NCI-H526 (cell line): ENCODE results near the gene NCAM1.

ENCODE experiments used
- DNase-seq, 2 experiments: peaks; one replicate each; lab custom pipeline; 2025; lab: John Stamatoyannopoulos, UW

The NCAM1 gene

DNA sequence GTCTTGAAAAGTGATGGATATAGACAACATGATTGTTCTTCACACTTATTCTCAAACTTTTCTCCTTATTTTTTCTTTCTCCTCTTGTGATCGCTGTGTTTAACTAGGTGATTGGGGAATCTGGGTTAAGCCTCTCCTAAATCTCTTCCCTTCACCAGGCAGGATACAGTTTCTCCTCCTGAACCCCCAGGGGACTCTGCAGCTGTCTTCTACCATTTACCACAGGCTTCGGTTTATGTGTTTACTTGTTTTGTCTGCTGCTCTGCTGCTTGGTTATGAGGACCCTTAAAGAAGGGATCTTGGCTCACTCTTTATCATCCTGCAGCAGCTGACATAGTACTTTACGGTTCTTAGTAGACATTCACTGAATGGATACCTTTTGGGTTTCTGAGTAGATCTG lies 124.2 kb downstream of the NCAM1 start:
- DNase-seq: no peak

DNA sequence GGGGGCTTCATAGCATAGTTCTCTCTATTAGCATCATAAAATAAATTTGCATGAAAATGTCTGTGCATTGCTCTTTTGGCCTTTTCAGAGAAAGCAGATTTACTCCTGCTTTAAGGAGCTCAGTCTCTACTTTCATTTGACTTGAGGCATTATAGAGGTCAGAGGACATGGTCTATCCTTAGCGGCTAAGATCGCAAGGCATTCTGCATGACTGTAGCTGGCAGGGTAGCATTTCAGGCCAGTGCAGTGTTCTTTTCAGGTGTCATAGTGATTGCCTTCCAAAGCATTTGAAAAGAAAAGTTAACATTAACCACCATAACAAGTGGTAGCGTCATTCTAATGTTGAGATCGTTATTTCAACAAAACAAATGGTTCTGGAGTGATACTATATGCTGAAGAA lies 126.5 kb downstream of the NCAM1 start:
- DNase-seq: no peak

DNA sequence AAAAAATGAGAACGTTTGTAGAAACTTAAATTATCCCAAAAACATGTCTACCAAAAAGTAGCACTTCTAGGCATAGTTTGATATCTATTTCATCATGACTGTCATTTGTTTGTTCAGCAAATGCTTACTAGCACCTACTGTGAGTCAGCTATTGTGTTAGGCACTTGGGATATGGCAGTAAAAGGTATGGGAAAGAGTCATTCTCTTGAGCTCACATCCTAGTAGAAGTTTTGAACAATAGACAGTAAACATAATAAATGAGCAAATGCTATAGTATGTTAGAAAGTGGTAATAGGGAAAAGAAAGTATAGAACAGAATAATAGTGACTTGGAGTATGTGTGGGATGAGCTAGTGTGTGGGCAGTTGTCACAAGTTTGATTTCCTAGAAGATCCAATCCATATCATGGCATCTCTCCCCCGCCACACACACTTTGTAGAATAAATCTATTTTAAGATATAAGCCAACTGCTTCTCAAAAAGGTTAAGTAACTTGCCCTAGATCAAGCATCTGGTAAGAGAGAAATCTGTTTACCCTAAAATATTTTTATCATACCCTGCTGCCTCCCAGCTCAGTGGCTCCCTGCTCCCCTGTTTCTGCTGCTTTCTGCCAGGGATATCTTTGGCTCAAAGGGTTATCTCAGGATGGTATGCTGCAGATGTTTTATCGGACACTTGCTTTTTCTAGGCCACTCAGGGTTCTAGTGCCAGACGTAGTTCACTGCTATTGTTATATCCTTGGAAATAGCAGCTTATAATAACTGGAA lies 129.7 kb downstream of the NCAM1 start:
- DNase-seq: no peak

DNA sequence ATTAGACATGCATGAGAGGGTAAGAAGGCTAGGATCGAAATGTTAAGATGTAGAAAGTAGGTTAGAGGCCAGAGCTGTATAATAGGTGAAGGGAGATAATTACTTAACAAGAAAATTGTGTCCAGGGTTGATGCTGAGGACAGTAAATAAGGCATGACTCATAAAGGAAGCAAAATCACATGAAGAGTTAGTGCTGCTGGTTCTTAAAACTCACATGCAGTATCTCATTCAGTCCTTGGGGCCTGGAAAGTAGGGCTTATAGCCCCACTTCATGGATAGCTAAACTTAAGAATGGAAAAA lies 130.2 kb downstream of the NCAM1 start:
- no peak for DNase-seq

DNA sequence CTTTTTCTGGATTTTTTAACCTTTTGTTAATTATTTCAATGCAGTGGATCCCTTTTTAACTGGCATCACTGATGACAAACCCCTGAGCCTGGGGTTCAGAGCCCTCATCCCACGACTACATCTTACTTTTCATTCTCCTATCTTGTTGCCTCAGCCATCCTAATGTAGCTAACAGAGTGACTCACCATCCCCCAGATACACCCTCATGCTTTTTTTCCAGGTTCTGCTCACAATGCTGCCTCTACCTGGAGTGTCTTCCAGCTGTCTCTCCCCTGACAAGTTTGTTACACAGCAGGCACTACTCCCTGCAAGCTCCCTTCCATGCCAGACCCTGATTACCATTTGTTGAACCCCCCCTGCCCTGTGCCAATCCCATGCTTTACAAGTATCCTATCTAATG lies 135.4 kb downstream of the NCAM1 start:
- no peak for DNase-seq

DNA sequence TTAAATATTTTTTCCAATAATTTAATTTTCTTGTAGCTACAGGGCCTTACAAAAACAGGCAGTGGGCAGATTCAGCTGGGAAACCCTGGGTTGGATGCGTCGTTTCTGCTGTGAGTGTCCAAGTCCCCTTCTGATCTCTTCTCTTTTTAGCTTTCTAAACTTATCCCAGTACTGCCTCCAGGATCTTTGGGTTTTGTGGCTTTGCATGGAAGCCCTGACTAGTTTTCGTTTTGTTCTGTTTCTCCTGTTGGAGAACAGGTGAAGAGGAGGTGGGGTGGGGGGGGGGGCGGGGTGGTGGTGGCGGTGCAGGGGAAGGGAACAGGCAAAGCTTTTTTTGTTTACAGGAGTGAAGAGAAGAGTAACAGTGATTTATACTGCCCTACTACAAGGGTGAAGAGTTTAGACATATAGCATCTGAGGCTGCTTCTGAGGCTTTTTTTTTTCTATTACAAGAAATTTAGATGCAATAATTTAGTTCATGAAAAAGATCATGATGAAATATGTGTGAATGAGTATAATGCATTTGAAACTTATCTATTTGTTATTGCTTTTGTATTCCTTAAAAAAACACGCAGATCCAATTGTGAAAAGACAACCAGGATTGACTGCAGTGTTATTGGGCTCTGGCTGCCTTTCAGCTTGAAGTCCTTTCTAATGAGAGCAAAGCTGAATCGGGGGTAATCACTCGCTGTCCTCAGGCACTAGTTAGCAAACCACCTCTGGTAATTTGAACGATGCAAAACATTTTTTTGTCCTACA lies 142.9 kb downstream of the NCAM1 start:
- peak; percentile 95 to 96 for DNase-seq

DNA sequence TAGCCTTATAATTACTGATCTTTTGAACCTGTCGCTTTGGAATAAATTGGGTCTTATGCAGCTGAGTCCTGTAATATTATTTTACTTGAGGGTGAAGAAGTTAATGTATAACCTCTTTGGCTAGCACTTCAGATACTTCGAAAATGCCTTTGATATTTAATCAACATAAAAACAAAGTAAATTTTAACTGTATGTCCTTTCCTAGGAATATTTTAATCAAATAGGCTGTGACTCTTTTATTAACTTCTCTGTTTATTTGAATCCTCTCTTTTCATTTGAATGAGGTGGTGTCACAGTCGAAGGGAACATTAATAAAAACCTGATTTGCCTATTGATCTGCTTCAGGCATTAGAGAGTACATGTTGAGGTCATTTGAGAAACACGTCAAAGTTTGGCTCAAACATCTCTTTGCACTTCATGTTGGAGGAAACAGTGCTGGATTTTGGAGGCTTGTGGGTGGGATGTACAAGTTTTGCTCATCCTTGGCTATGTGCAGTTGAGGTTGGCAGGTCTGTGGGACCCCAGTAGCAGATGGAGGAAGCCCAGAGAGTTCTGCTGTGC lies 143.6 kb downstream of the NCAM1 start:
- DNase-seq: peak; percentile 93 to 96

DNA sequence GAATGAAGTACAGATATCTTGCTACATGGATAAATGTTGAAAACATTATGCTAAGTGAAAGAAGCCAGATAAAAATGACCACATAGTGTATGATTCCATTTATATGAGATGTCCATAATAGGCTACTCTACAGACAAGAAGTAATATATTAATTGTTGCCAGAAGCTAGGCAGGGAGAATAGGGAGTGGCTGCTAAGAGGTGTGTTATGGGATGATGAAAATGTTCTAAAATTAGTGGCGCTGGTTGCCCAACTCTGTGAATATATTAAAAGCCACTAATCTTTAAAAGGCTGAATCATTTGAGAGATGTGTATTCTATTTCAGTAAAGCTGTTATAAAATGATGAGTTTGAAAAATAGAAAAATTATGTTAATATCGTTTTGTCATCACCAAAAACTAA lies 144.4 kb downstream of the NCAM1 start:
- no peak for DNase-seq

DNA sequence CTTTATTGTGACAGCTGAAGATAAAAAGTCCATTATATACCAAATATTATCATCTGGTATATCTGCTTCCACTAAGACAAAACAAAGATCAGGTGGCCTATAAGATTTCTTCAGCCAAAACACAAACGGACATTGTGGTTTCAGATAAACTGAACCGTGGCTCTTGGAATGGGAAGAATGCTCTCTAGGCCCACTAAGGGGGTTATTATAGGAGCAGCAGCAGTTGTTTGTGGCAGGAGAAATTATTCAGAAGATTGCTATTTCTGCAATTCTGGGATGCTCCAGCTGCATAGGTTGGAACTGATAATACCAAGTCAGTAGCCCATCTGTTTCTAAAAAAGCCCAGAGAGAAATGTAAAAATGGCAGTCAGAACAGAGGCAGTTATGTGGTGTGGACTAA lies 145.3 kb downstream of the NCAM1 start:
- DNase-seq: no peak

DNA sequence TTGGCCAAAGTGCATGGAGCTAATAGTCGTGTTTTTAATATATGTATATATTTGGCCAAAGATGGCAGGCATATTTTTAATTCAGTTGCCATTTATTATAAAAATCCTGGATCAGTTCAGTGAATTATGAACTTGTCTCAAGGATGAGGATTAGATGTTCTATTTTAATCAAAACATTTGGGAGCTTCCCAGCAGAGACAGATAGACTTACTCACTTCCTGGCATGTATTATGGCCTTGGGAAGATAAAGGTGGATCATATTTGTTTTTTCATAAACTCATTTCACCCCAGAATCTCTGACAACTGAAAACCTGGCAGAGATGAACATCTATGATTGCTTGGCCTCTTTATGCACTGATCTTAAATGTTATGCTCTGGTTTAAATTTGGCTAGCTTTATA lies 148.8 kb downstream of the NCAM1 start:
- DNase-seq: no peak

DNA sequence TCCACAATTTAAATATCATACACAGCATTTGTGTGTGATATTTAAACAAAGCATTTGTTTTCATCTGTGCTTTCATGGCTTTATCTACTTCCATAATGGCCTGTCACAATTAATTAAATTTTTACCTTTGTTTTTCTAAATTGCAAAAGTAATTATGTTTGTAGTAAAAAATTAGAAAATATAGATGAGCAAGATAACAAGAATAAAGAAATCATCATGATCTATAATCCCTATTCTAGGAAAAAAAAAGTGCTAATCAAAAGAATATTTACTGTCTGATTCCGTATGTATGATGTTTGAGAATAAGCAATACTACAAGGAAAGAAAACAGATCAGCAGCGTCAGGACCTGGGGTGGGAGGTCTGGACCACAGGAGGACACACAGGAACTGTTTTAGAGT lies 149.9 kb downstream of the NCAM1 start:
- no peak for DNase-seq

DNA sequence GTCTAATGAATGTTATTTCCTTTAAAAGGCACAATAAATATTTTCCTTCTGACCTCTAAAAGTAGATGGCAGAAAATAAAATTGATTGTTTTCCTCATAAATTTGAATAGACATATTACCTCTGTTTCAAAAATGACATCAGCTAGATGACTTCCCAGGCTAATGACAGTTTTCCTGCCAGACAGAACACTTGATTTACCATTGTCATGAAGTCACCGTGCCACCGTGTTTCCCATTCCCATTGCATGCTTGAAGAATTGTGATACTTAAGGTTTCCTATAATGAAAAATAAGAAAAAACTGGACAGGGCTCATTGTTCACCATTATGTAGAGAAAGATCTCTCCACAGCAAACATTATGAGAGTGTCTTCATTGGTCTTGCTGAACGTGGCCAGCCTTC lies 151.1 kb downstream of the NCAM1 start:
- no peak for DNase-seq

DNA sequence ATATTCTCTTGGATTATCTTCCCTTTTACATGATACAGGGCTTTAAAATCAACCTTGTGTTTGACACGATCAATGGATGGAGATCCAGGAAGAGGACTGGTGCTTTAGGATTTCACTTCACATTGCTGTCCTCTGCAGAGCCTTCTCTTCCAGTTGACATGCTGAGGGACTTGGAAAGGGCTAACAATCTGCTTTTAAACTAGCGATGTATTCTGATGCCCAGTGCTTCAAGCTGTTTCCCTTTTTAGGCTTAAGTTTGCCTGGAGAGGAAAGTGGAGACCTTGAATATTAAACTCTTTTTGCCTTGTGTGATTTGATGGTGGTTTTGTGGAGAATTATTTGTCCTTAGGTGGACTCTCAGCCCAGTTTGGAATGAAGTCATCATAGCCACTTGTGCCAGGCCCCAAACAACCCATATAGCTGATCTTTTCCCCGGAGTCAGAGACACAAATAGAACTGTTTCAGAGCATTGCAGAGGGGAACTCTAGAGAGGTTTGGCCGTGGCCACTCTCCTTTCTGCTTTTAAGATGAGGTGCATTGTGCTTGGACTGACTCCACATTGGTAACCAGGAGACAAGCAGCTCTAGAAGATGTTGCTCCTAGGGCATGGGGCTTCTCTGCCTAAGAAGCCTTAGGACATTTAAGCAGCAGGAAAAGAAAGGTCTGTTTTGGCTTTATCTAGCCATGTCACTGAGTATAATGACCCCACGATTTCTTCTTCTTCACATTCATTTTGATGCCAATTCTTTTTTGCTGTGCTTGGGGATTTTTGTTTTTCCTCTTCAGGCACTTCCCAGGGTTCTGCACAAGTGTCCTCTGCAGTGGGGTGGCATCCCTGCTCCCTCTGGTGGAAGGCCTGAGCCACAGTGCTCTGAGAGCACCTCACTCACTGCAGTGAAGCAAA lies 152.8 kb downstream of the NCAM1 start:
- peak; percentile 86 to 94 for DNase-seq

DNA sequence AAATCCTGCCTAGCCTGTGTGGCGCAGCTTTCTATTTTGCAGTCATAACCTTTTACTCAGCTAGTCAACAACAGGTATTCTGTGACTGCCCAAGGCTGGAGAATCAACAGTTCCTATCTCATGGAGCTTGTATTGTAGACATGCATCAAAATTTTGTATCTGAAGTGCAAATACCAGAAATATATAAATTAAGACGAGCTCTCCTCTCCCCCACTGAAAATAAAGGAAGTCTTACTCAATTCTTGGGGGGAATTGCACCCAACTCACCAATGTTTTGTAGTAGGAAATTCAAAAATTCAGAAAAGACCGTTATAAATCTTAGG lies 153.4 kb downstream of the NCAM1 start:
- DNase-seq: no peak

DNA sequence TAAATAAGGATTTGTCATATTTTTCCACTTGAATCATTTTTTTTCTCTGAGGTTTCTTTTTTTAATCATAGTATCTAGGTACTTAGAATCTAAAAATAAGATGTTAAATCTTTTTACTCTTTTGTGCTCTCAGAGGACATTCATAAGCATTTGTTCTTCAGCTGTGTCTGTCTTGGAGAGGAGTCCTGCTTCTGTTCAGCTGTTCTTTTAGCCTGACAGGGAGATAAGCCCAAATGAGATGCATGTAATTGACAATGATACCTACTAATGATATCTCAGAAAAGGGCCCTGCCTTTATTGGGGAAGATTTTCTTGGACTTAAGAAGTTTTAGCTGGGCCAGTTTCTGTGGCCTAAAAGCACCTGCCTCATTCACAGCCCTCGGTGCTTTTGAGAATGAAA lies 156.9 kb downstream of the NCAM1 start:
- DNase-seq: no peak

DNA sequence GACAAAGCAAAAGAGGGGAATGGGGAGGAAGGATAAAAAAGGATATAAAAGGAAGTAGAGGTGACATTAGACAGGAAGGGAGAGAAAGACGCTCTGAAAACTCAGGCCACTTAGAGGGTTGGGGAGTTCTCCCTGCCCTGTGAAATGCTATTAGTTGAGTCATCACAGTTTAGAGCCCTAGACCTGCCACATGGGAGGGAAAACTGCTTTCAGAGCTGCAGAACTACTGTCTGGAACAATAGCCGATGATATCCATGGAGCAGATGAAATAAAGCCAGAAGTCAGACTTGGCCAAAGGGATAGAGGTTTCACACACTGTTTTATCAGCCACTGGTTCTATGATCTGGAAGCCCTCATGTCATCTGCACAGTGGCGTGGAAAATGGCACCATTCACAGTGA lies 157.9 kb downstream of the NCAM1 start:
- no peak for DNase-seq

DNA sequence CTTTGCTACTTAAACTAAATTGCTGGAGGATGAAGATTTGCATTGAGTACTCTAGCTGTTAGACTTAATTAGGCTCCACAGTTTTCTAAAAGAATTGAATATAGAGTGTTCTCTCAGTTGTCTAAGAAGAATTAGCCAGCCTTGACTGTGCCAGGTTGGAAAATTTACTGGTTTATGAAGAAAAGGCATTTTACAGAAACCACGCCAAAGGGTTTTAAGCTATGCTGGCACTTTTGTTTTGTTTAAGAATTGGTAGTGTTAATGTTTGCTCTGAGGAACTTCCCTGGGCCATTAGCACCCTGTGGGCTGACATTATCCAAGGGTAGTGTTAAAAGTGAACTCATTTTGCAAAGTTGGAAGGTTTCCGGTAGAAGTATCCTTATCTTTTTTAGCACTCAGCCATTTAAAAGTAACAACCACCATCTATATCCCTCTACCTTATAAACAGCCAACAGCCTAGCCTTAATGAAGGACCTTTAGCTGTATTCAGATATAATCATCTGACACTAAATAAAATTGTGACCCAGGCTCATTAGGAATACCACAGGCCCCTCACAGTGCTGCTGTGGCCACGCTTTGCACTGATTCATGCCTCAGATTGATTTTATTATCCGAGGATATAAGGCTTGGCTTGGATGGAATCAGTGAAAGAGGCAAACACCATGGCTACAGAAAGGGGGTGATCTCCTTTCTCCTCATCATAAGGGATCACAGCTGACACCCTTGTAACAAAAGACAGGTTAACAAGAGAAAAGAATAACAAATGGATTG lies 158.9 kb downstream of the NCAM1 start:
- DNase-seq: peak in 1 of 2 experiments; percentile 33

DNA sequence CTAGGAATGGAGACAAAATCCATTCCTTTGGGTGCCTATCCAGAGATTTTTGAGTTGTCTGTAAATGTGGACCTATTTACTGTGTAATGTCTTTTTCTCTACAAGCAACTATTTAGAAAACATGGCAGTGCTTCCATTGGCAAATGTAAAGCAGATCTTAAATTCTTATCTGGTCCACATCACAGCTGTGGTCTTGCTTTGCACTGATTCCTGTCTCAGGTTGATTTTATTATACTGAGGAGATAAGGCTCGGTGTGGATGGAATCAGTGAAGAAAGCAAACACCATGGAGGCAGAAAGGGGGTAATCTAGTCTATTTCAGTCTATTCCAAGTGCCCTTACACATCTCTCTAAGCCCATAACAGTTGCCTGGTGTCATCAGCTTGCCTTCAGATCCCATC lies 160.5 kb downstream of the NCAM1 start:
- DNase-seq: no peak

DNA sequence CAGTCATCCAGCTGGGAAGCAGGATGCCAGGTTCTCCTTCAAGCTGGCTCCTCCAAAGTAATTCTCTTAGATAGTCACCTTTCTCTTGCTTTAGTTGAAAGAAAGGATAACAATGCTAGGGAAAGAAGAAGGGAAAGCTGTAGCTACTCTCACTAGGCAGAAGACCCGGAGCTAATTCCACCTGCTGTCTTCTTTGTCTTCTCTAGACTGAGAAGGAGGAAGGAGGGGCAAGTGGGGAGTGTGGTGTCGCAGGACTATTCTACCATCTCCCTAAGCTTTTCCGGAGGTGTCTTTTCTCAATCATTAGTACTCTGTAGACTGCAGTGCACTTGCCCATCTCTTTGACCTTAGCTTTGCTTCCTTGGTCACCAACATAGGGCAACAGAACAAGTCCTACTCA lies 162.8 kb downstream of the NCAM1 start:
- no peak for DNase-seq

DNA sequence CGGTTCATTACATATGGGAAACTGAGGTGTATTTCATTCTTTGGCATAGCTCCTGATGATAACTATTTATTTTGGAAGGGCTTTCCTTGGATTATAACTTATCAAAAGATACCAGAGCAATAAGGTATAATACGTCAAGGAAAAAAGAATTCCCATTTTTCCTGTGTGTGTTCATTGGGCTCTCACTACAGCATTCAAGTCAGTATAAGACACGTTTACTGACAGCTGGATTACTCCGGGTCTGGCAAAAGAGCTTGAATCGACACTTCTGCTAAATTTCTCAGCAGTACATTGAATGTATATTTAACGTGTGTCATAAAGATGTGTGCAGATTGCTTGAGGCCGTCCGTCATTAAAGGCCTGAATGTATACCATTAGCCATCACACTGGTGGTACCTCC lies 163.4 kb downstream of the NCAM1 start:
- no peak for DNase-seq

DNA sequence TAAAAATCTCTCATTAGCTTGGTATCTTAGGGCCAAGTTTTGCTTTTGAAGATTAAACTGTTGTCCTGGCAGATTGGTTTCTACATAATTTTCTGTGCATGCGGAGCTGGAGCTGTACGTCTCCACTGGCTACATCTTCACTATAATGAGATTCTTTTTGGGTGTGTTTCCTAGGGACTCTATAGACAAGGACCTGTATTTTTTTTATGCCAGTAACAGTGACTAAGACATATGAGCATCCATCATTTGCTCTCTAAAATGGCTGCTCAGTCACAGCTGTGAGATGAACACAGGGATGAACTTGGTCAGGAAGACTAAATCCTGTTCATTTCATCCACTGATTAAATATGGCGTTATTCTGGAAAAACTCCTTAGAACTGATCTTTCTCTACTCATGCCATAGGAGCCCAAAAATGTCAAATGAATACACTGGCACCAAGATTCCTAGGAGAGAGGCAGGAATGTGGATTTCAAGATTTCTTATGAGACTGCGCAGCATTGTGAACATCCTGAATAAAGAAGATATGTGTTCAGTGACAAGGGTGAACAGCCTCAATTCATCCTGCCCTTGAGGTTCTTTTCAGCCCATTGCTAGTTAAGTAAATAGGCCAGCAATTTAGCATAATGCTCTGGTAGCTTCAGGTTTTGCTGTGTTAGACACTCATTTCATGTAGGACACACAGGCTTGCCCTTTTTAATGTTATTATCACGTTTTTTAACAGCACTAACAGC lies 168.2 kb downstream of the NCAM1 start:
- no peak for DNase-seq
